A549 treated with CORT108297 at 1 μM for 4 hours (cell line): ENCODE data around the gene BRI3. TPM values are rescaled to one million over a fixed set of nuclear protein-coding genes. Genes with fewer than 3 reads are reported as not detected.

Experiments used
- total RNA-seq: library from RNA; stranded (reverse); fragments of 200-300 nt; extraction: Qiagen RNA extraction; gene quantifications from 5 replicates; pipeline ENCODE4 v1.2.3, GENCODE V29; 2022

BRI3 gene
- total RNA-seq, result 101 to 195 TPM (median 162 TPM) in 5 replicates

GRCh38 chr7:98280791-98281756 is at the start of gene BRI3:
Gene BRI3 (plus strand): TSS chr7:98281686. CDS start chr7:98281796, 110 bp downstream.

GRCh38 chr7:98251601-98252424 is 29.7 kb upstream of the BRI3 start, which contains the start of gene TECPR1:
Gene TECPR1 (minus strand): TSS chr7:98252232. CDS start chr7:98246146, 6,086 bp downstream.

Other genes starting within 250 kb of the BRI3 start
- gene LMTK2, start 174.8 kb upstream of the BRI3 start, total RNA-seq, result 9.2 to 11.6 TPM (median 10.3 TPM) in 5 replicates
- gene BHLHA15, start 70.2 kb upstream of the BRI3 start, total RNA-seq, result 0.18 to 0.65 TPM (median 0.40 TPM) in 5 replicates
- gene TECPR1, start 29.5 kb upstream of the BRI3 start, total RNA-seq, result 4.8 to 11.4 TPM (median 9.6 TPM) in 5 replicates
- 48.0 to 55.5 TPM (median 53.3 TPM) in 5 replicates for gene BAIAP2L1, start 119.4 kb downstream of the BRI3 start, total RNA-seq